Measurements from ENCODE around the gene TBXAS1.

GRCh38 chr7:140021603-140022002 is 192.5 kb downstream of the TBXAS1 start:
- TF ChIP-seq CTCF (conservative IDR thresholded peaks at IDR 0.05; ENCODE audit: low read length): no peak
- TF ChIP-seq EZH2phosphoT487 (IDR thresholded peaks at IDR 0.05; ENCODE audit: borderline replicate concordance): no peak

Measured in Loucy (cell line).